ENCODE data around the gene NIT1. TPM values are rescaled to one million over a fixed set of nuclear protein-coding genes. Genes with fewer than 3 reads are reported as not detected.

Gene NIT1
- total and polyA plus RNA-seq, 2 of the 13 experiments (the other 11 are each of a cell fraction or from before 2014, with no cell fraction given) = 22.7 to 31.0 TPM

DNA sequence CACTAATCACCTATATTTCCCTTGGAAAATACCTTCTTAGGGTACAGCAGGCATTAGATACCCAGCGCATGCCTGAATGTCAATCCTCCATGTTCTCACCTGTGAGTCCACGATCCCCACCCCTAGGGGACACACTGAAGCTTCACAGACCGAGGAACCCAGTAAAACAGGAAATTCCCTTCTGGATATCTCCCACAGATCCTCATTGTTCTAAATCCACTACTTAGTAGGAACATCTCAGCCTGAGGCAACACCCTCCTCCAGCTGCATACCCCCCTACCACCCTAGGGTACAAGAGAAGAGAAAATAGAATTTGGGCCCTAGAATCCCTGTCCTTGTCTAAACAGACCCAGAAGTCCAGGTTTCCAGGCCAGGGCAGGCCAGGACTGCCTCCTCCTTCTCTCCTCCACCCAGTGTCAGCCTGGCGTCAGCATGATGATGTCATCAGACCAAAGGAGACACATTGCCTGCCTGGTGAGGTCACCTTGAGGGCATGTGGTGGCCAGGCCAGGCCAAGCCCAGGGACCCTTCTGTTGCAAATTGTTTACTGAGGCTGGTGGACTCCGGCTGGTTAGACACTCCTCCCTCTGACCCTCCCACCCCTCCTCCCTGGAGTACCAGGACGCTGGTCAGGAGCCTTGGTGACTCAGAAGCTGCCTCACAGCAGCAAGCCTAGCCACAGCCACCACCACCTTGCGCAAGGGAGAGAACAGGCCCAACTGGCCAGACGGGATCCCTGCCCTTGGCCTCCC lies 34.7 kb upstream of the NIT1 start (continued):
- TF ChIP-seq, protein P1, sequence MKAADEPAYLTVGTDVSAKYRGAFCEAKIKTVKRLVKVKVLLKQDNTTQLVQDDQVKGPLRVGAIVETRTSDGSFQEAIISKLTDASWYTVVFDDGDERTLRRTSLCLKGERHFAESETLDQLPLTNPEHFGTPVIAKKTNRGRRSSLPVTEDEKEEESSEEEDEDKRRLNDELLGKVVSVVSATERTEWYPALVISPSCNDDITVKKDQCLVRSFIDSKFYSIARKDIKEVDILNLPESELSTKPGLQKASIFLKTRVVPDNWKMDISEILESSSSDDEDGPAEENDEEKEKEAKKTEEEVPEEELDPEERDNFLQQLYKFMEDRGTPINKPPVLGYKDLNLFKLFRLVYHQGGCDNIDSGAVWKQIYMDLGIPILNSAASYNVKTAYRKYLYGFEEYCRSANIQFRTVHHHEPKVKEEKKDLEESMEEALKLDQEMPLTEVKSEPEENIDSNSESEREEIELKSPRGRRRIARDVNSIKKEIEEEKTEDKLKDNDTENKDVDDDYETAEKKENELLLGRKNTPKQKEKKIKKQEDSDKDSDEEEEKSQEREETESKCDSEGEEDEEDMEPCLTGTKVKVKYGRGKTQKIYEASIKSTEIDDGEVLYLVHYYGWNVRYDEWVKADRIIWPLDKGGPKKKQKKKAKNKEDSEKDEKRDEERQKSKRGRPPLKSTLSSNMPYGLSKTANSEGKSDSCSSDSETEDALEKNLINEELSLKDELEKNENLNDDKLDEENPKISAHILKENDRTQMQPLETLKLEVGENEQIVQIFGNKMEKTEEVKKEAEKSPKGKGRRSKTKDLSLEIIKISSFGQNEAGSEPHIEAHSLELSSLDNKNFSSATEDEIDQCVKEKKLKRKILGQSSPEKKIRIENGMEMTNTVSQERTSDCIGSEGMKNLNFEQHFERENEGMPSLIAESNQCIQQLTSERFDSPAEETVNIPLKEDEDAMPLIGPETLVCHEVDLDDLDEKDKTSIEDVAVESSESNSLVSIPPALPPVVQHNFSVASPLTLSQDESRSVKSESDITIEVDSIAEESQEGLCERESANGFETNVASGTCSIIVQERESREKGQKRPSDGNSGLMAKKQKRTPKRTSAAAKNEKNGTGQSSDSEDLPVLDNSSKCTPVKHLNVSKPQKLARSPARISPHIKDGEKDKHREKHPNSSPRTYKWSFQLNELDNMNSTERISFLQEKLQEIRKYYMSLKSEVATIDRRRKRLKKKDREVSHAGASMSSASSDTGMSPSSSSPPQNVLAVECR (CRISPR knock-in tag; IDR thresholded peaks at IDR 0.05; ENCODE audit: borderline replicate concordance) = 0 out of 2 replicates have a peak, but pooled peaks have one; percentile 6
- TF ChIP-seq, protein P2, sequence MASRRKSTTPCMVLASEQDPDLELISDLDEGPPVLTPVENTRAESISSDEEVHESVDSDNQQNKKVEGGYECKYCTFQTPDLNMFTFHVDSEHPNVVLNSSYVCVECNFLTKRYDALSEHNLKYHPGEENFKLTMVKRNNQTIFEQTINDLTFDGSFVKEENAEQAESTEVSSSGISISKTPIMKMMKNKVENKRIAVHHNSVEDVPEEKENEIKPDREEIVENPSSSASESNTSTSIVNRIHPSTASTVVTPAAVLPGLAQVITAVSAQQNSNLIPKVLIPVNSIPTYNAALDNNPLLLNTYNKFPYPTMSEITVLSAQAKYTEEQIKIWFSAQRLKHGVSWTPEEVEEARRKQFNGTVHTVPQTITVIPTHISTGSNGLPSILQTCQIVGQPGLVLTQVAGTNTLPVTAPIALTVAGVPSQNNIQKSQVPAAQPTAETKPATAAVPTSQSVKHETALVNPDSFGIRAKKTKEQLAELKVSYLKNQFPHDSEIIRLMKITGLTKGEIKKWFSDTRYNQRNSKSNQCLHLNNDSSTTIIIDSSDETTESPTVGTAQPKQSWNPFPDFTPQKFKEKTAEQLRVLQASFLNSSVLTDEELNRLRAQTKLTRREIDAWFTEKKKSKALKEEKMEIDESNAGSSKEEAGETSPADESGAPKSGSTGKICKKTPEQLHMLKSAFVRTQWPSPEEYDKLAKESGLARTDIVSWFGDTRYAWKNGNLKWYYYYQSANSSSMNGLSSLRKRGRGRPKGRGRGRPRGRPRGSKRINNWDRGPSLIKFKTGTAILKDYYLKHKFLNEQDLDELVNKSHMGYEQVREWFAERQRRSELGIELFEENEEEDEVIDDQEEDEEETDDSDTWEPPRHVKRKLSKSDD (CRISPR knock-in tag; IDR thresholded peaks at IDR 0.05; ENCODE audit: low read depth) = peak; percentile 73; the same call in 1 of the 2 replicates
- no peak for TF ChIP-seq ZNF382 (CRISPR knock-in tag; IDR thresholded peaks at IDR 0.05; ENCODE audit: borderline replicate concordance)
- TF ChIP-seq HMGA1 (CRISPR knock-in tag; conservative IDR thresholded peaks at IDR 0.05) = no peak
- TF ChIP-seq, protein P3, sequence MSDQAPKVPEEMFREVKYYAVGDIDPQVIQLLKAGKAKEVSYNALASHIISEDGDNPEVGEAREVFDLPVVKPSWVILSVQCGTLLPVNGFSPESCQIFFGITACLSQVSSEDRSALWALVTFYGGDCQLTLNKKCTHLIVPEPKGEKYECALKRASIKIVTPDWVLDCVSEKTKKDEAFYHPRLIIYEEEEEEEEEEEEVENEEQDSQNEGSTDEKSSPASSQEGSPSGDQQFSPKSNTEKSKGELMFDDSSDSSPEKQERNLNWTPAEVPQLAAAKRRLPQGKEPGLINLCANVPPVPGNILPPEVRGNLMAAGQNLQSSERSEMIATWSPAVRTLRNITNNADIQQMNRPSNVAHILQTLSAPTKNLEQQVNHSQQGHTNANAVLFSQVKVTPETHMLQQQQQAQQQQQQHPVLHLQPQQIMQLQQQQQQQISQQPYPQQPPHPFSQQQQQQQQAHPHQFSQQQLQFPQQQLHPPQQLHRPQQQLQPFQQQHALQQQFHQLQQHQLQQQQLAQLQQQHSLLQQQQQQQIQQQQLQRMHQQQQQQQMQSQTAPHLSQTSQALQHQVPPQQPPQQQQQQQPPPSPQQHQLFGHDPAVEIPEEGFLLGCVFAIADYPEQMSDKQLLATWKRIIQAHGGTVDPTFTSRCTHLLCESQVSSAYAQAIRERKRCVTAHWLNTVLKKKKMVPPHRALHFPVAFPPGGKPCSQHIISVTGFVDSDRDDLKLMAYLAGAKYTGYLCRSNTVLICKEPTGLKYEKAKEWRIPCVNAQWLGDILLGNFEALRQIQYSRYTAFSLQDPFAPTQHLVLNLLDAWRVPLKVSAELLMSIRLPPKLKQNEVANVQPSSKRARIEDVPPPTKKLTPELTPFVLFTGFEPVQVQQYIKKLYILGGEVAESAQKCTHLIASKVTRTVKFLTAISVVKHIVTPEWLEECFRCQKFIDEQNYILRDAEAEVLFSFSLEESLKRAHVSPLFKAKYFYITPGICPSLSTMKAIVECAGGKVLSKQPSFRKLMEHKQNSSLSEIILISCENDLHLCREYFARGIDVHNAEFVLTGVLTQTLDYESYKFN (CRISPR knock-in tag; conservative IDR thresholded peaks at IDR 0.05) = peak; percentile 47; the same call in 1 of the 2 replicates
- TF ChIP-seq ZFP82 (CRISPR knock-in tag; IDR thresholded peaks at IDR 0.05; ENCODE audit: borderline replicate concordance) = no peak
- no peak for TF ChIP-seq ATF7-NPFF (CRISPR knock-in tag; IDR thresholded peaks at IDR 0.05; ENCODE audit: low read depth)
- no peak for TF ChIP-seq SYNCRIP (IDR thresholded peaks at IDR 0.05; ENCODE audit: insufficient read depth, low read depth, low read length)
- peak; percentile 19; the same call in 1 of the 2 replicates for TF ChIP-seq KDM2A (CRISPR knock-in tag; IDR thresholded peaks at IDR 0.05; ENCODE audit: borderline replicate concordance, low read depth)
- peak; percentile 79 for TF ChIP-seq ZSCAN22 (CRISPR knock-in tag; IDR thresholded peaks at IDR 0.05)
- 0 out of 4 replicates have a peak, but pooled peaks of 1 of the 2 experiments have one; percentile 31 for TF ChIP-seq NR2F1 (CRISPR knock-in tag; IDR thresholded peaks at IDR 0.05)
- TF ChIP-seq REXO4 (CRISPR knock-in tag; IDR thresholded peaks at IDR 0.05; ENCODE audit: borderline replicate concordance) = no peak
- TF ChIP-seq, protein P4, sequence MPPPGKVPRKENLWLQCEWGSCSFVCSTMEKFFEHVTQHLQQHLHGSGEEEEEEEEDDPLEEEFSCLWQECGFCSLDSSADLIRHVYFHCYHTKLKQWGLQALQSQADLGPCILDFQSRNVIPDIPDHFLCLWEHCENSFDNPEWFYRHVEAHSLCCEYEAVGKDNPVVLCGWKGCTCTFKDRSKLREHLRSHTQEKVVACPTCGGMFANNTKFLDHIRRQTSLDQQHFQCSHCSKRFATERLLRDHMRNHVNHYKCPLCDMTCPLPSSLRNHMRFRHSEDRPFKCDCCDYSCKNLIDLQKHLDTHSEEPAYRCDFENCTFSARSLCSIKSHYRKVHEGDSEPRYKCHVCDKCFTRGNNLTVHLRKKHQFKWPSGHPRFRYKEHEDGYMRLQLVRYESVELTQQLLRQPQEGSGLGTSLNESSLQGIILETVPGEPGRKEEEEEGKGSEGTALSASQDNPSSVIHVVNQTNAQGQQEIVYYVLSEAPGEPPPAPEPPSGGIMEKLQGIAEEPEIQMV (CRISPR knock-in tag; IDR thresholded peaks at IDR 0.05; ENCODE audit: low read depth) = no peak
